GM13977 (cell line): Measurements from ENCODE around the gene TRIM15.

Experiments used
- DNase-seq: peaks from one replicate; pipeline ENCODE4 v3.0.0; 2012; ENCODE audit warnings: low spot score
- CTCF ChIP-seq: IDR thresholded peaks from 2 replicates; pipeline ENCODE4 v1.5.1; 2012; ENCODE audit warnings: mild to moderate bottlenecking, control low read depth; ENCODE audit not compliant: insufficient read depth; ENCODE audit errors: extremely low read depth, missing control alignments
- in situ Hi-C: fragments of 300-500 bp; cut with MboI; formaldehyde crosslinking; loops from one replicate; pipeline ENCODE4 v1.12.0; 2022; ENCODE audit warnings: low sequenced_read_pairs, low pct_unique_long_range_greater_than_20kb, mixed read lengths, inconsistent platforms; ENCODE audit not compliant: unreplicated experiment

The TRIM15 gene

GRCh38 chr6:30207619-30208295 lies 44.4 kb downstream of the TRIM15 start:
- TF ChIP-seq CTCF: no peak
- DNase-seq: no peak
- in situ Hi-C loops: no loop called here

GRCh38 chr6:30211306-30211705 lies 48.0 kb downstream of the TRIM15 start:
- no peak for TF ChIP-seq CTCF
- DNase-seq: no peak
- in situ Hi-C loops: no loop called here

GRCh38 chr6:30211899-30212298 lies 48.6 kb downstream of the TRIM15 start:
- in situ Hi-C loops: no loop called here
- no peak for DNase-seq
- no peak for TF ChIP-seq CTCF

- peak; percentile 98 for DNase-seq
- in situ Hi-C loops: no loop called here
Measured at GRCh38 chr6:30212865-30213666, 49.7 kb downstream of the TRIM15 start, which contains the start of gene TRIM26. Gene TRIM26 (minus strand): TSS chr6:30213406. CDS start chr6:30199103, 14,303 bp downstream.

GRCh38 chr6:30213667-30213956 lies 50.3 kb downstream of the TRIM15 start:
- DNase-seq: no peak
- in situ Hi-C loops: no loop called here
- TF ChIP-seq CTCF: no peak

More at GRCh38 chr6:30212865-30213666, 49.7 kb downstream of the TRIM15 start, which contains the start of gene TRIM26:
- no peak for TF ChIP-seq CTCF

GRCh38 chr6:30213957-30214656 lies 50.8 kb downstream of the TRIM15 start:
- no peak for TF ChIP-seq CTCF
- in situ Hi-C loops: no loop called here
- peak; percentile 78 for DNase-seq
